Sigmoid colon (tissue), 4 donors: ENCODE results near the gene MRPL10.

Experiments used
- CTCF ChIP-seq, 4 experiments: fragments of 450-650 bp in 3 of 4; fragments of 200-600 bp in 1 of 4; IDR thresholded peaks; one replicate each; pipeline ENCODE4 v1.5.1; 2016 to 2019; ENCODE audit warnings: antibody characterized with exemption in 4 of 4, mild to moderate bottlenecking in 3 of 4, moderate library complexity in 2 of 4
- EP300 ChIP-seq, 4 donors: sonication (generic); formaldehyde crosslinking; IDR thresholded peaks; one replicate each; pipeline ENCODE4 v1.6.1; 2017; ENCODE audit warnings: antibody characterized with exemption in 4 of 4
- POLR2A ChIP-seq, 2 donors: fragments of 450-650 bp; IDR thresholded peaks; one replicate each; pipeline ENCODE4 v1.6.1; 2016; ENCODE audit warnings: antibody characterized with exemption in 2 of 2, mild to moderate bottlenecking in 2 of 2, moderate library complexity in 2 of 2
- POLR2AphosphoS5 ChIP-seq, 4 donors: sonication (generic); formaldehyde crosslinking; IDR thresholded peaks; one replicate each; pipeline ENCODE4 v1.6.1; 2017; ENCODE audit warnings: antibody characterized with exemption in 4 of 4

GRCh38 chr17:47839071-47839470 lies 7.7 kb upstream of the MRPL10 start:
- TF ChIP-seq POLR2A (IDR thresholded peaks at IDR 0.05) (no peak), CTCF (IDR thresholded peaks at IDR 0.05) (no peak), POLR2AphosphoS5 (IDR thresholded peaks at IDR 0.05) (no peak), EP300 (IDR thresholded peaks at IDR 0.05) (no peak)
